ENCODE results near the gene SMIM27. TPM values are rescaled to one million over a fixed set of nuclear protein-coding genes. Genes with fewer than 3 reads are reported as not detected.

SMIM27 gene
- total and polyA plus RNA-seq, 2 experiments from 2014 or later, result 3.4 to 106 TPM

DNA sequence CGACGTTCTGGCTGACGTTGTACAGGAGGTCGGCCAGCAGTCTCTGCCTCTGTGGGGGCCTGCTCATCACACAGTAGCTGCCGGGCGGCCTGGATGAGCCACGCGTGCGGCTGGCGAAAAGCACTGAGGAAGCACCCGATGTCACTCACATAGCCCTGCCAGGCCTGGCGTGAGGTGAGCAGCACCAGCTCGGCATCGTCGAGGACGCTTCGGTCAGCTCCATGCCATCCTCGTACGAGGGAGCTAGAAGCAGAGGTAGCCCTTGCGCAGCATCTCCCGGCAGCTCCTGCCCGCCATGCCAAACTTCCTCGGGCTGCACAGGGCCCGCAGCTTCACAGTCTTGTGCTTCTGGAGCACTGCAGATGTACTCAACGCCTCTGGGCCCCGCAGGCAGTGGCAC lies 14.6 kb downstream of the SMIM27 start:
- no peak overlapping the region for H3K4me3 Mint-ChIP-seq
- DNase-seq (ENCODE audit: low spot score) (no peak), ATAC-seq (no peak)
- H3K36me3 ChIP-seq (ENCODE audit: insufficient read depth), result peaks cover 12% of the 10 kb centered on the region; the same call in 1 of the 2 replicates
- H3K4me3 ChIP-seq, result no peak overlapping the region
- peaks cover 35% of the 10 kb centered on the region for H3K36me3 Mint-ChIP-seq (ENCODE audit: low read depth)
- peaks cover 46% of the 10 kb centered on the region for H3K79me2 ChIP-seq (replicated peaks; ENCODE audit: insufficient read depth)
- H3K27me3 ChIP-seq (ENCODE audit: insufficient read depth), result no peaks in the 10 kb centered on the region
- H3K27ac Mint-ChIP-seq, result no peak overlapping the region
- TF ChIP-seq, protein P1, sequence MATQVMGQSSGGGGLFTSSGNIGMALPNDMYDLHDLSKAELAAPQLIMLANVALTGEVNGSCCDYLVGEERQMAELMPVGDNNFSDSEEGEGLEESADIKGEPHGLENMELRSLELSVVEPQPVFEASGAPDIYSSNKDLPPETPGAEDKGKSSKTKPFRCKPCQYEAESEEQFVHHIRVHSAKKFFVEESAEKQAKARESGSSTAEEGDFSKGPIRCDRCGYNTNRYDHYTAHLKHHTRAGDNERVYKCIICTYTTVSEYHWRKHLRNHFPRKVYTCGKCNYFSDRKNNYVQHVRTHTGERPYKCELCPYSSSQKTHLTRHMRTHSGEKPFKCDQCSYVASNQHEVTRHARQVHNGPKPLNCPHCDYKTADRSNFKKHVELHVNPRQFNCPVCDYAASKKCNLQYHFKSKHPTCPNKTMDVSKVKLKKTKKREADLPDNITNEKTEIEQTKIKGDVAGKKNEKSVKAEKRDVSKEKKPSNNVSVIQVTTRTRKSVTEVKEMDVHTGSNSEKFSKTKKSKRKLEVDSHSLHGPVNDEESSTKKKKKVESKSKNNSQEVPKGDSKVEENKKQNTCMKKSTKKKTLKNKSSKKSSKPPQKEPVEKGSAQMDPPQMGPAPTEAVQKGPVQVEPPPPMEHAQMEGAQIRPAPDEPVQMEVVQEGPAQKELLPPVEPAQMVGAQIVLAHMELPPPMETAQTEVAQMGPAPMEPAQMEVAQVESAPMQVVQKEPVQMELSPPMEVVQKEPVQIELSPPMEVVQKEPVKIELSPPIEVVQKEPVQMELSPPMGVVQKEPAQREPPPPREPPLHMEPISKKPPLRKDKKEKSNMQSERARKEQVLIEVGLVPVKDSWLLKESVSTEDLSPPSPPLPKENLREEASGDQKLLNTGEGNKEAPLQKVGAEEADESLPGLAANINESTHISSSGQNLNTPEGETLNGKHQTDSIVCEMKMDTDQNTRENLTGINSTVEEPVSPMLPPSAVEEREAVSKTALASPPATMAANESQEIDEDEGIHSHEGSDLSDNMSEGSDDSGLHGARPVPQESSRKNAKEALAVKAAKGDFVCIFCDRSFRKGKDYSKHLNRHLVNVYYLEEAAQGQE (IDR thresholded peaks at IDR 0.05; ENCODE audit: unreplicated experiment), result no peak
- no peak for TF ChIP-seq POLR2AphosphoS5 (IDR thresholded peaks at IDR 0.05; ENCODE audit: low read depth)
- no peaks in the 10 kb centered on the region for H3K9me3 Mint-ChIP-seq
- H2AFZ ChIP-seq, result no peak overlapping the region
- H3K4me1 Mint-ChIP-seq, result peaks cover 2% of the 10 kb centered on the region; the same call in 1 of the 3 replicates
- H3K9me2 ChIP-seq (ENCODE audit: insufficient read depth), result no peaks in the 10 kb centered on the region
- H3F3A ChIP-seq (replicated peaks; ENCODE audit: low read depth), result no peaks in the 10 kb centered on the region
- no peaks in the 10 kb centered on the region for H4K20me1 ChIP-seq (replicated peaks; ENCODE audit: insufficient read depth)
- no peaks in the 10 kb centered on the region for H3K27me3 Mint-ChIP-seq (ENCODE audit: insufficient read depth, low read depth, poor library complexity)
- H3K4me1 ChIP-seq (ENCODE audit: insufficient read depth), result peaks cover 10% of the 10 kb centered on the region
- no peak overlapping the region for H3K4me2 ChIP-seq
- H3K27ac ChIP-seq (ENCODE audit: low read depth), result no peak overlapping the region

DNA sequence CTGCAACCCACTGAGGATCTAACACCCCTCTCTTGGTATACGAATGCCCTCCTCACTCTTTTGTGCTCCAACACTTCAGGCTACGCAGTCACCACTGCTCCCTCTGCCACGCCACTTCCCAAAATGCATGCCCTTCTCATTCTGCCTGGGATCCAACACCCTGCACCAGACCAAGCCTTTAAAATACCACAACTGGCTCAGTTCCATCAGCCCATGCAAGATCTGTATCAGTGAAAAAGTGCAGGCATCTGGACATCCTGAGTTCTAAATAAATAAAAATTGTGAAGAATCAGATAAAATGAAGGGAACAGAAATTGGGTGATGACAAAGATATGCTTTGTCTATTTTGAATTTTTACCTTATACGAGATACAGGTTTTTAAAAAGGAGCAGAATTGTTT lies 18.1 kb downstream of the SMIM27 start:
- Mint-ChIP-seq H3K36me3 (ENCODE audit: low read depth) (peaks cover 29% of the 10 kb centered on the region), H3K27ac (no peak overlapping the region), H3K9me3 (no peaks in the 10 kb centered on the region), H3K4me1 (peaks cover 7% of the 10 kb centered on the region; the same call in 2 of the 3 replicates), H3K27me3 (ENCODE audit: insufficient read depth, low read depth, poor library complexity) (peaks cover 8% of the 10 kb centered on the region), H3K4me3 (no peak overlapping the region; the same call in 2 of the 3 replicates)
- DNase-seq (ENCODE audit: low spot score), result no peak
- H2AFZ ChIP-seq, result no peak overlapping the region
- H3K36me3 ChIP-seq (ENCODE audit: insufficient read depth), result peaks cover 12% of the 10 kb centered on the region; the same call in 1 of the 2 replicates
- no peaks in the 10 kb centered on the region for H4K20me1 ChIP-seq (replicated peaks; ENCODE audit: insufficient read depth)
- H3K4me3 ChIP-seq, result no peak overlapping the region
- H3K27me3 ChIP-seq (ENCODE audit: insufficient read depth), result no peaks in the 10 kb centered on the region
- ATAC-seq, result no peak
- H3K4me2 ChIP-seq, result no peak overlapping the region
- no peaks in the 10 kb centered on the region for H3K9me2 ChIP-seq (ENCODE audit: insufficient read depth)
- H3F3A ChIP-seq (replicated peaks; ENCODE audit: low read depth), result no peaks in the 10 kb centered on the region
- H3K27ac ChIP-seq (ENCODE audit: low read depth), result no peak overlapping the region
- H3K4me1 ChIP-seq (ENCODE audit: insufficient read depth), result peaks cover 11% of the 10 kb centered on the region
- H3K79me2 ChIP-seq (replicated peaks; ENCODE audit: insufficient read depth), result peaks cover 46% of the 10 kb centered on the region
- TF ChIP-seq ZNF331 (CRISPR knock-in tag; IDR thresholded peaks at IDR 0.05; ENCODE audit: low read depth) (no peak), STAT1 (IDR thresholded peaks at IDR 0.05; ENCODE audit: unreplicated experiment) (no peak), ZNF114 (CRISPR knock-in tag; IDR thresholded peaks at IDR 0.05) (no peak), CREB1 (CRISPR knock-in tag; IDR thresholded peaks at IDR 0.05; ENCODE audit: low read depth) (no peak), JUNB (IDR thresholded peaks at IDR 0.05; ENCODE audit: unreplicated experiment) (no peak), POLR2AphosphoS5 (IDR thresholded peaks at IDR 0.05; ENCODE audit: low read depth) (no peak), EZH2 (IDR thresholded peaks at IDR 0.05; ENCODE audit: low read depth, unreplicated experiment) (no peak), NANOG (IDR thresholded peaks at IDR 0.05; ENCODE audit: borderline replicate concordance) (no peak), EZH2phosphoT487 (IDR thresholded peaks at IDR 0.05; ENCODE audit: unreplicated experiment) (no peak)
- TF ChIP-seq, protein P1 (IDR thresholded peaks at IDR 0.05; ENCODE audit: unreplicated experiment), result no peak
- TF ChIP-seq, protein P2, sequence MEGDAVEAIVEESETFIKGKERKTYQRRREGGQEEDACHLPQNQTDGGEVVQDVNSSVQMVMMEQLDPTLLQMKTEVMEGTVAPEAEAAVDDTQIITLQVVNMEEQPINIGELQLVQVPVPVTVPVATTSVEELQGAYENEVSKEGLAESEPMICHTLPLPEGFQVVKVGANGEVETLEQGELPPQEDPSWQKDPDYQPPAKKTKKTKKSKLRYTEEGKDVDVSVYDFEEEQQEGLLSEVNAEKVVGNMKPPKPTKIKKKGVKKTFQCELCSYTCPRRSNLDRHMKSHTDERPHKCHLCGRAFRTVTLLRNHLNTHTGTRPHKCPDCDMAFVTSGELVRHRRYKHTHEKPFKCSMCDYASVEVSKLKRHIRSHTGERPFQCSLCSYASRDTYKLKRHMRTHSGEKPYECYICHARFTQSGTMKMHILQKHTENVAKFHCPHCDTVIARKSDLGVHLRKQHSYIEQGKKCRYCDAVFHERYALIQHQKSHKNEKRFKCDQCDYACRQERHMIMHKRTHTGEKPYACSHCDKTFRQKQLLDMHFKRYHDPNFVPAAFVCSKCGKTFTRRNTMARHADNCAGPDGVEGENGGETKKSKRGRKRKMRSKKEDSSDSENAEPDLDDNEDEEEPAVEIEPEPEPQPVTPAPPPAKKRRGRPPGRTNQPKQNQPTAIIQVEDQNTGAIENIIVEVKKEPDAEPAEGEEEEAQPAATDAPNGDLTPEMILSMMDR (conservative IDR thresholded peaks at IDR 0.05; ENCODE audit: low read depth in 2 of 2), result no peak

All from GM23338 (cell line).